ENCODE data around the gene ABCG1.

The ABCG1 gene

GRCh38 chr21:42253466-42253865 lies 34.5 kb downstream of the ABCG1 start:
- no peak overlapping the region for H3K4me2 ChIP-seq
- no peaks in the 10 kb centered on the region for H4K20me1 ChIP-seq (ENCODE audit: insufficient read depth)
- no peaks in the 10 kb centered on the region for H3K27me3 ChIP-seq (ENCODE audit: insufficient read depth, low read depth)
- H3K36me3 ChIP-seq (ENCODE audit: insufficient read depth): no peaks in the 10 kb centered on the region
- no peaks in the 10 kb centered on the region for H3K4me1 ChIP-seq (ENCODE audit: low read depth, poor library complexity, severe bottlenecking)
- no peak overlapping the region for H3K4me3 ChIP-seq (IDR thresholded peaks at IDR 0.05; ENCODE audit: insufficient read depth, low read depth, low read length)
- no peak for TF ChIP-seq CTCF (conservative IDR thresholded peaks at IDR 0.05; ENCODE audit: low read depth, low read length)
- no peak overlapping the region for H3K9ac ChIP-seq
- no peak overlapping the region for H3K27ac ChIP-seq
- H3K79me2 ChIP-seq (ENCODE audit: insufficient read depth, low read depth): no peaks in the 10 kb centered on the region
- H2AFZ ChIP-seq (ENCODE audit: low read depth): no peak overlapping the region

GRCh38 chr21:42254083-42254482 lies 35.1 kb downstream of the ABCG1 start:
- H3K27me3 ChIP-seq (ENCODE audit: insufficient read depth, low read depth): no peaks in the 10 kb centered on the region
- no peaks in the 10 kb centered on the region for H4K20me1 ChIP-seq (ENCODE audit: insufficient read depth)
- no peak overlapping the region for H3K4me2 ChIP-seq
- H2AFZ ChIP-seq (ENCODE audit: low read depth): no peak overlapping the region
- no peaks in the 10 kb centered on the region for H3K79me2 ChIP-seq (ENCODE audit: insufficient read depth, low read depth)
- H3K4me1 ChIP-seq (ENCODE audit: low read depth, poor library complexity, severe bottlenecking): no peaks in the 10 kb centered on the region
- H3K27ac ChIP-seq: no peak overlapping the region
- H3K9ac ChIP-seq: no peak overlapping the region
- H3K4me3 ChIP-seq (IDR thresholded peaks at IDR 0.05; ENCODE audit: insufficient read depth, low read depth, low read length): no peak overlapping the region
- H3K36me3 ChIP-seq (ENCODE audit: insufficient read depth): no peaks in the 10 kb centered on the region
- TF ChIP-seq CTCF (conservative IDR thresholded peaks at IDR 0.05; ENCODE audit: low read depth, low read length): no peak

- TF ChIP-seq CTCF (conservative IDR thresholded peaks at IDR 0.05; ENCODE audit: low read depth, low read length): no peak
- no peaks in the 10 kb centered on the region for H3K4me1 ChIP-seq (ENCODE audit: low read depth, poor library complexity, severe bottlenecking)
- H3K27ac ChIP-seq: no peak overlapping the region
- no peaks in the 10 kb centered on the region for H3K79me2 ChIP-seq (ENCODE audit: insufficient read depth, low read depth)
- H3K27me3 ChIP-seq (ENCODE audit: insufficient read depth, low read depth): no peaks in the 10 kb centered on the region
- no peak overlapping the region for H3K9ac ChIP-seq
- no peak overlapping the region for H3K4me3 ChIP-seq (IDR thresholded peaks at IDR 0.05; ENCODE audit: insufficient read depth, low read depth, low read length)
- no peak overlapping the region for H2AFZ ChIP-seq (ENCODE audit: low read depth)
- H4K20me1 ChIP-seq (ENCODE audit: insufficient read depth): no peaks in the 10 kb centered on the region
- H3K4me2 ChIP-seq: no peak overlapping the region
- no peaks in the 10 kb centered on the region for H3K36me3 ChIP-seq (ENCODE audit: insufficient read depth)
Measured at GRCh38 chr21:42254651-42255601, 36.0 kb downstream of the ABCG1 start.

- Histone ChIP-seq H3K27ac (no peak overlapping the region), H4K20me1 (ENCODE audit: insufficient read depth) (no peaks in the 10 kb centered on the region), H3K79me2 (ENCODE audit: insufficient read depth, low read depth) (no peaks in the 10 kb centered on the region), H2AFZ (ENCODE audit: low read depth) (no peak overlapping the region), H3K9ac (no peak overlapping the region), H3K4me2 (no peak overlapping the region), H3K4me1 (ENCODE audit: low read depth, poor library complexity, severe bottlenecking) (no peaks in the 10 kb centered on the region), H3K4me3 (IDR thresholded peaks at IDR 0.05; ENCODE audit: insufficient read depth, low read depth, low read length) (no peak overlapping the region), H3K27me3 (ENCODE audit: insufficient read depth, low read depth) (no peaks in the 10 kb centered on the region), H3K36me3 (ENCODE audit: insufficient read depth) (no peaks in the 10 kb centered on the region)
- 0 out of 2 replicates have a peak, but pooled peaks have one; percentile 13 for TF ChIP-seq CTCF (conservative IDR thresholded peaks at IDR 0.05; ENCODE audit: low read depth, low read length)
Measured at GRCh38 chr21:42255825-42256224, 36.9 kb downstream of the ABCG1 start.

Measured in KMS-11 (cell line).